SU-DHL-6 (cell line): ENCODE results near the gene TPD52L1.

Experiments used
- EZH2phosphoT487 ChIP-seq: fragments of 200-600 bp; sonication (generic), shearing (Covaris generic); conservative IDR thresholded peaks from 2 replicates; pipeline ENCODE4 v1.6.1; 2018; ENCODE audit warnings: mild to moderate bottlenecking, antibody characterized with exemption, low read length, moderate library complexity, mixed read lengths
- TF ChIP-seq, protein P1 (sequence below): fragments of 200-600 bp; sonication (generic); IDR thresholded peaks from one replicate; pipeline ENCODE4 v1.5.1; 2017; ENCODE audit warnings: antibody characterized with exemption, mild to moderate bottlenecking, low read length, moderate library complexity; ENCODE audit not compliant: insufficient read depth, poor library complexity, severe bottlenecking

DNA sequence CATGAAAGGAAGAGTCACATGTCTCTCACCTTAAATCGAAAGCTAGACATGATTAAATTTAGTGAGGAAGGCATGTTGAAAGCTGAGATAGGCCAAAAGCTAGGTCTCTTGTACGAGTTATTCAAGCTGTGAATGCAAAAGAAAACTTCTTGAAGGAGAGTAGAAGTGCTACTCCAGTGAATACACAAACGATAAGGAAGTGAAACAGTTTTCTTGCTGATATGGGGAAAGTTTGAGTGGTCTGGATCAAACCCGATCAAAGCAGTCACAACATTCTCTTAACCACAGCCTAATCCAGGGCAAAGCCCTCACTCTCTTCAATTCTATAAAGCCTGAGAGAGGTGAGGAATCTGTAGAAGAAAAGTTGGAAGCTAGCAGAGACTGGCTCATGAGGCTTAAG lies 1.9 kb upstream of the TPD52L1 start:
- TF ChIP-seq, protein P1, sequence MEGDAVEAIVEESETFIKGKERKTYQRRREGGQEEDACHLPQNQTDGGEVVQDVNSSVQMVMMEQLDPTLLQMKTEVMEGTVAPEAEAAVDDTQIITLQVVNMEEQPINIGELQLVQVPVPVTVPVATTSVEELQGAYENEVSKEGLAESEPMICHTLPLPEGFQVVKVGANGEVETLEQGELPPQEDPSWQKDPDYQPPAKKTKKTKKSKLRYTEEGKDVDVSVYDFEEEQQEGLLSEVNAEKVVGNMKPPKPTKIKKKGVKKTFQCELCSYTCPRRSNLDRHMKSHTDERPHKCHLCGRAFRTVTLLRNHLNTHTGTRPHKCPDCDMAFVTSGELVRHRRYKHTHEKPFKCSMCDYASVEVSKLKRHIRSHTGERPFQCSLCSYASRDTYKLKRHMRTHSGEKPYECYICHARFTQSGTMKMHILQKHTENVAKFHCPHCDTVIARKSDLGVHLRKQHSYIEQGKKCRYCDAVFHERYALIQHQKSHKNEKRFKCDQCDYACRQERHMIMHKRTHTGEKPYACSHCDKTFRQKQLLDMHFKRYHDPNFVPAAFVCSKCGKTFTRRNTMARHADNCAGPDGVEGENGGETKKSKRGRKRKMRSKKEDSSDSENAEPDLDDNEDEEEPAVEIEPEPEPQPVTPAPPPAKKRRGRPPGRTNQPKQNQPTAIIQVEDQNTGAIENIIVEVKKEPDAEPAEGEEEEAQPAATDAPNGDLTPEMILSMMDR: no peak
- no peak for TF ChIP-seq EZH2phosphoT487
